ENCODE data around the gene EPHA3.

GRCh38 chr3:89107461-89108290 is at the start of gene EPHA3:
- no peak for TF ChIP-seq CTCF (conservative IDR thresholded peaks at IDR 0.05; ENCODE audit: low read depth, low read length)
- no peak for TF ChIP-seq USF2 (IDR thresholded peaks at IDR 0.05; ENCODE audit: low read depth, low read length)
- no peak for TF ChIP-seq POLR2A (IDR thresholded peaks at IDR 0.05; ENCODE audit: low read depth, low read length)
- TF ChIP-seq RAD21 (IDR thresholded peaks at IDR 0.05; ENCODE audit: low read length), result no peak
- no peak for TF ChIP-seq MAFK (IDR thresholded peaks at IDR 0.05; ENCODE audit: low read depth, low read length)
- no peak for TF ChIP-seq RCOR1 (IDR thresholded peaks at IDR 0.05; ENCODE audit: insufficient replicate concordance, low read length)
- TF ChIP-seq ELK1 (IDR thresholded peaks at IDR 0.05; ENCODE audit: borderline replicate concordance, low read depth, low read length), result no peak
- no peak for TF ChIP-seq NFE2L2 (IDR thresholded peaks at IDR 0.05; ENCODE audit: low read depth, low read length)
- TF ChIP-seq SMC3 (IDR thresholded peaks at IDR 0.05; ENCODE audit: low read depth, low read length), result no peak
- no peak for TF ChIP-seq MAZ (IDR thresholded peaks at IDR 0.05; ENCODE audit: borderline replicate concordance, low read depth, low read length)
- no peak for TF ChIP-seq MXI1 (IDR thresholded peaks at IDR 0.05; ENCODE audit: borderline replicate concordance, low read depth, low read length)
- no peak for TF ChIP-seq CEBPB (IDR thresholded peaks at IDR 0.05; ENCODE audit: low read depth, low read length)
- TF ChIP-seq CHD1 (IDR thresholded peaks at IDR 0.05; ENCODE audit: low read depth, low read length), result no peak
